Measurements from ENCODE around the gene LYPD6B.

DNA sequence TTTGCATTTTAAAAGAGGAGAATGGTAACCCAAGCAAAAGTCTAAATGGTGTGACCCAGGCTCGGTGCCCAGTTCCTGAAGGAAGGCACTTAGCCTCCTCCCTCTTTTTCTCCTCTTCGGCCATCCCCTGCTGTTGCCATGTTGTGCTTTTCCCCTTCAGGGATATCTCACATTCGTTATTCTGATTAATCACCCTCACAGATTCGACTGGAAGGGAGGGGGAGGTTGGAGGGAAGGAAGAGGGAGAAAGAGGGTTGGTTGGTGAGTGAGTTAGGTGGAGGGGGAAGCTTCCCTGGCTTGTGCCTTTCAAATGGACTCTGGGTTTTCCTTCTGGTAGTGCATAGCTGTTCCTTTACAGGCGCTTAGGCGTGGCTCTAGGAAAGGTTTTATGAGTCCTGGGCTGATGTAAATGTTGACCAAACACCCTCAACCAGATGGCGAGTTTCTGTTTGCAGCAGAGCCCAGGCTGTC is 39.0 kb upstream of the LYPD6B start:
- TF ChIP-seq, protein P1, sequence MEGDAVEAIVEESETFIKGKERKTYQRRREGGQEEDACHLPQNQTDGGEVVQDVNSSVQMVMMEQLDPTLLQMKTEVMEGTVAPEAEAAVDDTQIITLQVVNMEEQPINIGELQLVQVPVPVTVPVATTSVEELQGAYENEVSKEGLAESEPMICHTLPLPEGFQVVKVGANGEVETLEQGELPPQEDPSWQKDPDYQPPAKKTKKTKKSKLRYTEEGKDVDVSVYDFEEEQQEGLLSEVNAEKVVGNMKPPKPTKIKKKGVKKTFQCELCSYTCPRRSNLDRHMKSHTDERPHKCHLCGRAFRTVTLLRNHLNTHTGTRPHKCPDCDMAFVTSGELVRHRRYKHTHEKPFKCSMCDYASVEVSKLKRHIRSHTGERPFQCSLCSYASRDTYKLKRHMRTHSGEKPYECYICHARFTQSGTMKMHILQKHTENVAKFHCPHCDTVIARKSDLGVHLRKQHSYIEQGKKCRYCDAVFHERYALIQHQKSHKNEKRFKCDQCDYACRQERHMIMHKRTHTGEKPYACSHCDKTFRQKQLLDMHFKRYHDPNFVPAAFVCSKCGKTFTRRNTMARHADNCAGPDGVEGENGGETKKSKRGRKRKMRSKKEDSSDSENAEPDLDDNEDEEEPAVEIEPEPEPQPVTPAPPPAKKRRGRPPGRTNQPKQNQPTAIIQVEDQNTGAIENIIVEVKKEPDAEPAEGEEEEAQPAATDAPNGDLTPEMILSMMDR (IDR thresholded peaks at IDR 0.05; ENCODE audit: extremely low read depth in 1 of 2, insufficient read depth in 1 of 2, low read depth in 1 of 2, low read length in 2 of 2), result no peak
- TF ChIP-seq POLR2A (IDR thresholded peaks at IDR 0.05; ENCODE audit: low read depth, low read length) (no peak), EZH2 (IDR thresholded peaks at IDR 0.05; ENCODE audit: borderline replicate concordance, low read depth, low read length, severe bottlenecking) (no peak)

Data from endothelial cell of umbilical vein (primary cell).